A673 (cell line): Measurements from ENCODE around the gene S100A4. TPM values are rescaled to one million over a fixed set of nuclear protein-coding genes. Genes with fewer than 3 reads are reported as not detected.

Source experiments
- BruUV-seq: library from RNA; stranded (reverse); fragments of 400-500 nt; replicated peaks from 2 replicates; lab custom pipeline; 2021; lab: Mats Ljungman, UMichigan
- CTCF ChIA-PET: fragments of 300-600 bp; sonication (Branson Sonifier 250); formaldehyde crosslinking; loops from one replicate; lab custom pipeline; 2022; ENCODE audit warnings: antibody characterized with exemption; lab: Charles Lee
- POLR2A ChIA-PET: fragments of 300-600 bp; sonication (Branson Sonifier 250); formaldehyde crosslinking; loops from one replicate; lab custom pipeline; 2022; ENCODE audit warnings: antibody characterized with exemption; ENCODE audit not compliant: low non-redundant PET; lab: Charles Lee
- DNase-seq: peaks from one replicate; pipeline ENCODE4 v3.0.0-alpha.2; 2015; ENCODE audit warnings: low spot score
- H3K27ac ChIP-seq: fragments of 200-600 bp; sonication (generic); 2 replicates; pipeline ENCODE4 v1.5.1; 2016; ENCODE audit warnings: mixed run types, low read depth, mild to moderate bottlenecking, mixed read lengths, antibody characterized with exemption, low read length; ENCODE audit not compliant: poor library complexity, severe bottlenecking
- H3K27me3 ChIP-seq: fragments of 200-600 bp; sonication (generic); replicated peaks from 2 replicates; pipeline ENCODE4 v1.6.1; 2017; ENCODE audit warnings: mixed run types, low read depth, mild to moderate bottlenecking, mixed read lengths, antibody characterized with exemption, low read length; ENCODE audit not compliant: insufficient read depth, poor library complexity
- H3K36me3 ChIP-seq: fragments of 200-600 bp; sonication (generic); 2 replicates; pipeline ENCODE4 v1.6.1; 2016; ENCODE audit warnings: mixed run types, mild to moderate bottlenecking, mixed read lengths, antibody characterized with exemption, low read length; ENCODE audit not compliant: insufficient read depth, poor library complexity, severe bottlenecking
- H3K4me1 ChIP-seq: fragments of 200-600 bp; sonication (generic); 2 replicates; pipeline ENCODE4 v1.6.1; 2017; ENCODE audit warnings: mixed run types, mild to moderate bottlenecking, mixed read lengths, antibody characterized with exemption, low read length; ENCODE audit not compliant: insufficient read depth, poor library complexity, severe bottlenecking
- H3K4me3 ChIP-seq: fragments of 200-600 bp; sonication (generic); 2 replicates; pipeline ENCODE4 v1.5.1; 2016; ENCODE audit warnings: low read depth, mixed run types, mild to moderate bottlenecking, mixed read lengths, low read length; ENCODE audit not compliant: poor library complexity, severe bottlenecking
- H3K9me3 ChIP-seq: fragments of 200-600 bp; sonication (generic); 2 replicates; pipeline ENCODE4 v1.6.1; 2016; ENCODE audit warnings: mixed run types, low read depth, mild to moderate bottlenecking, mixed read lengths, antibody characterized with exemption, low read length; ENCODE audit not compliant: poor library complexity, severe bottlenecking
- CTCF ChIP-seq: fragments of 300-800, 200-600 bp; sonication (generic); conservative IDR thresholded peaks from 2 replicates; pipeline ENCODE4 v1.5.1; 2017; ENCODE audit warnings: low read depth, mild to moderate bottlenecking, antibody characterized with exemption, low read length, moderate library complexity, mixed read lengths
- EZH2 ChIP-seq: fragments of 200-600 bp; sonication (generic); IDR thresholded peaks from 2 replicates; pipeline ENCODE4 v1.6.1; 2017; ENCODE audit warnings: borderline replicate concordance, low read depth, mild to moderate bottlenecking, mixed read lengths, antibody characterized with exemption, low read length; ENCODE audit not compliant: poor library complexity, severe bottlenecking
- intact Hi-C: fragments of 100-400 bp; cut with micrococcal nuclease; formaldehyde crosslinking; loops from one replicate; pipeline ENCODE4 v1.10.0; 2022; ENCODE audit not compliant: unreplicated experiment
- total RNA-seq: library from RNA; stranded (reverse); gene quantifications from 2 replicates; pipeline ENCODE4 v1.2.3, GENCODE V29; 2021

The S100A4 gene
- total RNA-seq, 1 experiment from 2014 or later: 20.0 TPM

- DNase-seq: peak; percentile 94
- Histone ChIP-seq H3K4me3 (no peak overlapping the region), H3K36me3 (no peaks in the 10 kb centered on the region), H3K9me3 (no peaks in the 10 kb centered on the region), H3K27me3 (no peaks in the 10 kb centered on the region), H3K27ac (peak overlapping the region; percentile 60), H3K4me1 (peaks cover 30% of the 10 kb centered on the region)
- TSS peak; percentile 75 for BruUV-seq
- CTCF ChIA-PET: interaction anchor here (1.0 to 1.1 kb wide), 2 partner anchors 33 to 56 kb away, joined by 5 read pairs; no protein-coding TSS in a partner anchor
- POLR2A ChIA-PET: no interaction called here
- TF ChIP-seq CTCF: no peak
- TF ChIP-seq EZH2: no peak
- intact Hi-C loops: no loop called here
Observed at GRCh38 chr1:153566414-153567371, 21.1 kb upstream of the S100A4 start.

GRCh38 chr1:153565529-153566374, 20.1 kb upstream of the S100A4 start, which contains the start of gene S100A2:
Gene S100A2 (minus strand): TSS chr1:153565844. CDS start chr1:153563877, 1,967 bp downstream.
- TF ChIP-seq EZH2 (no peak), CTCF (no peak)
- DNase-seq: peak; percentile 77
- peaks cover 30% of the 10 kb centered on the region for H3K4me1 ChIP-seq
- no peak within 1 kb of the TSS for H3K4me3 ChIP-seq
- CTCF ChIA-PET: interaction anchor here (1.0 to 1.1 kb wide), 2 partner anchors 32 to 55 kb away, joined by 5 read pairs; no protein-coding TSS in a partner anchor
- peak within 1 kb of the TSS; percentile 60 for H3K27ac ChIP-seq
- intact Hi-C loops: no loop called here
- H3K27me3 ChIP-seq: no peaks in the 10 kb centered on the region
- BruUV-seq: no TSS peak
- POLR2A ChIA-PET: no interaction called here
- no peaks in the 10 kb centered on the region for H3K36me3 ChIP-seq
- no peaks in the 10 kb centered on the region for H3K9me3 ChIP-seq

GRCh38 chr1:153563991-153564390, 18.4 kb upstream of the S100A4 start:
- intact Hi-C loops: no loop called here
- TF ChIP-seq CTCF: no peak
- TF ChIP-seq EZH2: no peak
- no TSS peak for BruUV-seq
- no peak for DNase-seq
- Histone ChIP-seq H3K27ac (peak overlapping the region; percentile 33), H3K9me3 (no peaks in the 10 kb centered on the region), H3K36me3 (no peaks in the 10 kb centered on the region), H3K4me3 (no peak overlapping the region), H3K27me3 (no peaks in the 10 kb centered on the region), H3K4me1 (peaks cover 30% of the 10 kb centered on the region)
- ChIA-PET POLR2A (no interaction called here), CTCF (no interaction called here)
